Hindlimb muscle (tissue), 1 donor: ENCODE results near the gene SDSL. TPM values are rescaled to one million over a fixed set of nuclear protein-coding genes. Genes with fewer than 3 reads are reported as not detected.

ENCODE experiments used
- DNase-seq: peaks from one replicate; pipeline ENCODE4 v3.0.0-alpha.2; 2013
- polyA plus RNA-seq: library from polyadenylated mRNA; unstranded; fragments of 120-200 nt; gene quantifications from one replicate; pipeline ENCODE4 v1.2.1, GENCODE V29; 2013; ENCODE audit not compliant: insufficient read length

SDSL gene
- polyA plus RNA-seq, 1 donor = 2.3 TPM

GRCh38 chr12:113485330-113485729 is 63.1 kb downstream of the SDSL start:
- no peak for DNase-seq

- DNase-seq = no peak
Measured at GRCh38 chr12:113486722-113487121, 64.5 kb downstream of the SDSL start.

Other genes with a start within 250 kb of the SDSL start
- gene DDX54, start 236.9 kb upstream of the SDSL start, polyA plus RNA-seq = 80.2 TPM
- gene RITA1, start 236.7 kb upstream of the SDSL start, polyA plus RNA-seq = 11.4 TPM
- gene TPCN1, start 200.9 kb upstream of the SDSL start, polyA plus RNA-seq = 48.2 TPM
- 19.4 TPM for gene SLC8B1, start 87.3 kb upstream of the SDSL start, polyA plus RNA-seq
- 15.5 TPM for gene PLBD2, start 63.8 kb upstream of the SDSL start, polyA plus RNA-seq
- gene SDS, start 18.5 kb upstream of the SDSL start, polyA plus RNA-seq = 0.75 TPM
- not detected for gene LHX5, start 49.5 kb downstream of the SDSL start, polyA plus RNA-seq